PFSK-1 (cell line): ENCODE data around the gene LAMTOR1.

Experiments
- FOXP2 ChIP-seq: optimal IDR thresholded peaks from 2 replicates; pipeline ENCODE3; 2011; ENCODE audit warnings: borderline replicate concordance, control low read depth, inconsistent platforms; ENCODE audit not compliant: insufficient read depth; ENCODE audit errors: extremely low read length, extremely low read depth
- POLR2AphosphoS5 ChIP-seq: IDR thresholded peaks from 2 replicates; pipeline ENCODE4 v1.6.1; 2012; ENCODE audit warnings: low read depth, mild to moderate bottlenecking, control low read depth, low read length, moderate library complexity
- REST ChIP-seq, 2 experiments: IDR thresholded peaks; 2 replicates each; pipeline versions ENCODE4 v1.6.1 to v1.8.0; 2011 to 2012; ENCODE audit warnings: low read depth in 2 of 2, low read length in 2 of 2, control low read depth in 1 of 2, inconsistent platforms in 1 of 2, mild to moderate bottlenecking in 1 of 2, moderate library complexity in 1 of 2; ENCODE audit not compliant: insufficient read depth in 1 of 2
- SIN3A ChIP-seq: IDR thresholded peaks from 2 replicates; pipeline ENCODE4 v1.6.1; 2012; ENCODE audit warnings: mild to moderate bottlenecking, low read length, moderate library complexity, borderline replicate concordance; ENCODE audit not compliant: insufficient read depth
- TAF1 ChIP-seq: IDR thresholded peaks from 2 replicates; pipeline ENCODE4 v1.6.1; 2012; ENCODE audit warnings: low read length, control low read depth, borderline replicate concordance; ENCODE audit not compliant: insufficient read depth

LAMTOR1 gene

DNA sequence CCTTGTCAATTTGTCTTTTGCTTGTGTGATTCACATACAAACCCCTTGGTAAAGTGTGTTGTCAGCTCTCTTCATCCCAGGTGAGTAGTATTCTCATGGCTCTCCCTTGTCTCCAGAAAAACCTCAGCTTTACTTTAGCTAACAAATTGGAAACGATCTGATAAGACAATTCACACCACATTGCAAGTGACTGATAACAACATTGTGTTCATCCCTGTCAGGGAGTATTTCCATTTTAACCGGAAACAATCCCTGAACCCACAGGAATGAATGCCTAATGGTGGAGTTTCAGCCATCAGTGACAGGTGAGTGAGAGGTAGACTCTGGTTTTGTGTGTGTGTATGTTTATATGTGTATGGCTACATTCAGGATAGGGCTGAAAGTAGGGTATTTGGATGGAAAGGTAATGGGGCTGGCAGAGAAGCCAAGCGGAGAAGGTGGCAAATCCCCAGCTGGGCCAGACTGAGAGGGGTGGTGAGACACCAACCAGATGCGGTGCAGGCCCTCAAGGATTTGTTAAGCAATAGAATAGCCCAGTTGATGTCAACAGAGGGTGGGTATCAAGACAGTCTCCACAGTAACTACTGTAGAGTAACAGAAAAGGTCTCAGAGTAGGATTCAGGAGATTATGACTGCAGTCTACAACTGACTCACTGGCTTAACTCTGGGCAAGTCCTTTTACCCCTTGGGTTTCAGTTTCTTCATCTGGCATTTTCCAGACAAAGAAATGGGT, 14.9 kb downstream of the LAMTOR1 start:
- no peak for TF ChIP-seq TAF1
- no peak for TF ChIP-seq FOXP2
- TF ChIP-seq SIN3A, result no peak
- TF ChIP-seq POLR2AphosphoS5, result no peak

GRCh38 chr11:72085621-72086351, 17.3 kb downstream of the LAMTOR1 start:
- no peak for TF ChIP-seq FOXP2
- TF ChIP-seq REST (IDR thresholded peaks at IDR 0.05; ENCODE audit: insufficient read depth in 1 of 2, low read depth in 2 of 2, low read length in 2 of 2), result no peak
- no peak for TF ChIP-seq TAF1

- TF ChIP-seq TAF1, result no peak
- no peak for TF ChIP-seq REST (IDR thresholded peaks at IDR 0.05; ENCODE audit: insufficient read depth in 1 of 2, low read depth in 2 of 2, low read length in 2 of 2)
- no peak for TF ChIP-seq SIN3A
- TF ChIP-seq FOXP2, result no peak
- no peak for TF ChIP-seq POLR2AphosphoS5
These were observed 18.1 kb downstream of the LAMTOR1 start for GRCh38 chr11:72084965-72085364.

DNA sequence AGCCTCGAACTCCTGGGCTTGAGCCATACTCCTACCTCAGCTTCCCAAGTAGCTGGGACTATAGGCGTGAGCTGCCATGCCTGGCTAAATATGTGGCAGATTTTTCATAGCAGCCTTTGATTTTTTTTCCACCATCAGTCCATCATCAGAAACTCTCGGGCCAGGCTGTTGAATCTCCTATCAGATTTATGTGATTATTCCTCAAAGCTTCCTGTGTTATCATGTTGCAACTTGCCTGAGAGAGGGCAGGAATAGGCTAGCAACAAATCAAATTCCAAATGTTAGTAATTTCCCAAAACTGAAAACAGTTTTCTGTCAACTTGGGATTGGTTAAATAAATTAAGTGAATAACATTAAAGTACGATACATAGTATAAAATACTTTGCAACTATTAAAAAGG, 19.0 kb downstream of the LAMTOR1 start:
- TF ChIP-seq TAF1 (no peak), REST (IDR thresholded peaks at IDR 0.05; ENCODE audit: insufficient read depth in 1 of 2, low read depth in 2 of 2, low read length in 2 of 2) (no peak), POLR2AphosphoS5 (no peak), SIN3A (no peak), FOXP2 (no peak)

GRCh38 chr11:72083414-72083813, 19.7 kb downstream of the LAMTOR1 start:
- no peak for TF ChIP-seq SIN3A
- no peak for TF ChIP-seq REST (IDR thresholded peaks at IDR 0.05; ENCODE audit: insufficient read depth in 1 of 2, low read depth in 2 of 2, low read length in 2 of 2)
- no peak for TF ChIP-seq POLR2AphosphoS5
- no peak for TF ChIP-seq TAF1
- no peak for TF ChIP-seq FOXP2
